GM21576 (cell line): Measurements from ENCODE around the gene ERFL.
"Not testable (repeated sequence)": the region's sequence is repeated elsewhere in the genome, so short reads cannot be mapped to it uniquely, and the experiment has no call there.

Experiments used
- ATAC-seq: cut with Tn5 transposase; IDR thresholded peaks from one replicate; pipeline ENCODE4 v1.9.1; 2021; ENCODE audit warnings: mild to moderate bottlenecking, moderate library complexity; ENCODE audit not compliant: unreplicated experiment

ERFL gene

DNA sequence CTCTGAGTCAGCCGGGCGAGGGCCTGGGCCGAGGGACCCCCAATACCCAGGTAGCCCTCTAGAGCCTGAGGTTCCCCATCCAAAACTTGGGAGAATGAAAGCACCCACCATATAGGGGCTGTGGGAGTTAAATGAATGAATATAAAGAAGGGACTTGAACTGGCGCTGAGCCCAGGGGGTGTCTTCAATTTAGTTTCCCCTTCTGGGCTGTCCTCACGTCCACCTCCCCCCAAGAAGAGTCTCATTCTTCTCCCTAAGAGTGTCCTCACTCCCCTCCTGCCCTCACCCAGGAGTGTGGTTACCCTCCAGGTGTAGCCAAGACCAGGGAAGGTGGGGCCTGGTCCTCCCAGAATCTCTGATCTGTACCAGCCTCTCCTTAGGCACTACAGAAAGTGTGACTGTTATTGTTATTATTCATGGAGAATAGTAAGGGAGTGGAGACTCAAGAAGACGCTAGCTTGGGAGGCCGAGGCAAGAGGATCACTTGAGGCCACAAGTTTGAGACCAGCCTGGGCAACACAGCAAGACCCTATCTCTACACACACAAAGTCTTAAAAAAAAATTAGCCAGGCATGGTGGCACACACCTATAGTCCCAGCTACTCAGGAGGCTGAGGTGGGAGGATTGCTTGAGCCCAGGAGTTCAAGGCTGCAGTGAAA is 48.5 kb downstream of the ERFL start:
- no peak for ATAC-seq

DNA sequence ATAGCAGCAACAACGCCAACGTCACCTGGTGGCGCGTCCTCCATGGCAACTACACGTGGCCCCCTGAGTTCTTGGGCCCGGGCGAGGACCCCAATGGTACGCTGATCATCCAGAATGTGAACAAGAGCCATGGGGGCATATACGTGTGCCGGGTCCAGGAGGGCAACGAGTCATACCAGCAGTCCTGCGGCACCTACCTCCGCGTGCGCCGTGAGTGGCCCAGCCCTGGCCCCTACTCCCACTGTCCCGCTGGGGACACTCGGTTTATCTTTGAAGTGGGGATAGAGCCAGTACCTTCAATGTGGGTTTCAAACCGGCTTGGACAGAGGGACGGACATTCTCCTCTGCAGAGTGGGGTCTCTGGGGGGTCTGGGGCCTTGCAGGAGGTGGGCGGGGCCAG is 49.2 kb downstream of the ERFL start:
- ATAC-seq: no peak

DNA sequence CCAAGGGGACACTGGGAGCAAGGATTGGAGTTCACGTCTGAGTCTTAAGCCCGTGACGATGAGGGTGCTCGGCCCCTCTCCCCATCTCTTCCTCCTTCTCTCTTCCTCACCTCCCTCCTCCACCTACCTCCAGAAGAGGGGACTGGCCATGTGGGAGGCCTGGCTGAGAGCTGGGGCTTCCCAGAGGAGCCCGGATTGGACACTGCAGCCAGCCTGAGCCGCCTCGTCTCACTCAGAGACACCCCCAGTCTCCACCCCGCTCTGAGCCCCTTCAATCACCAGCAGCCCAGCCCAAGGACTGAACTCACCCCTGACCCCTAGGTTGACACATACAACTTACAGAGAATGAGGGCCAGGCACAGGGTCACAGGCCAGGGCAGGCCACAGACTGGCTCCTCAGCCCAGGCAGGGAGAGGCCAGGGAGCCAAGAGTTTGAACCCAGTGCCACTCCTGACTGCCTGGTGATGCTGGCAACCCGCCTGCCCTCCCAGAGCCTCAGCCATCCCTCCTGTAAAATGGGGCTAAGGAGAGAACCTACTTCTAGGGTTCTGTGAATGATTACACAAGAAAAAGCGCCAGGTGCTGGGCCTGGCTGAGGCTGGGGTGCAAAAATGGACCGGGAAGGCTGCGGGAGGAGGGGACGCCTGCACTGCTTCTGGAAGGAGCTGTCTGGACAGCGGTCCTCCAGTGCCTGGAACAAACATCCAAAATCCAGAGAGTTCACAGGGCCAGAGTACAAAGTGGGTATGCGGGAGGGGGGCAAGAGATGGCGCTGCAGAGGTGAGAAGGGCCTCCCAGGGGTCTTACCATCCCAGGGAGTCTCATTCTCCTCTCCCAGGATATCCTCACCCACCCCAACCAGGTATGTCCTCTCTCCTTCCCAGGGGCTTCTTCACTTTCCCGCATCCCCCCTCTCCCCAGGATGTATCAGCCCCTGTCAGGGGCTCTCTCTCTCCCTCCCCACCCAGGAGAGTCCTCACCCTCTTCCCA is 50.0 kb downstream of the ERFL start:
- no peak for ATAC-seq

DNA sequence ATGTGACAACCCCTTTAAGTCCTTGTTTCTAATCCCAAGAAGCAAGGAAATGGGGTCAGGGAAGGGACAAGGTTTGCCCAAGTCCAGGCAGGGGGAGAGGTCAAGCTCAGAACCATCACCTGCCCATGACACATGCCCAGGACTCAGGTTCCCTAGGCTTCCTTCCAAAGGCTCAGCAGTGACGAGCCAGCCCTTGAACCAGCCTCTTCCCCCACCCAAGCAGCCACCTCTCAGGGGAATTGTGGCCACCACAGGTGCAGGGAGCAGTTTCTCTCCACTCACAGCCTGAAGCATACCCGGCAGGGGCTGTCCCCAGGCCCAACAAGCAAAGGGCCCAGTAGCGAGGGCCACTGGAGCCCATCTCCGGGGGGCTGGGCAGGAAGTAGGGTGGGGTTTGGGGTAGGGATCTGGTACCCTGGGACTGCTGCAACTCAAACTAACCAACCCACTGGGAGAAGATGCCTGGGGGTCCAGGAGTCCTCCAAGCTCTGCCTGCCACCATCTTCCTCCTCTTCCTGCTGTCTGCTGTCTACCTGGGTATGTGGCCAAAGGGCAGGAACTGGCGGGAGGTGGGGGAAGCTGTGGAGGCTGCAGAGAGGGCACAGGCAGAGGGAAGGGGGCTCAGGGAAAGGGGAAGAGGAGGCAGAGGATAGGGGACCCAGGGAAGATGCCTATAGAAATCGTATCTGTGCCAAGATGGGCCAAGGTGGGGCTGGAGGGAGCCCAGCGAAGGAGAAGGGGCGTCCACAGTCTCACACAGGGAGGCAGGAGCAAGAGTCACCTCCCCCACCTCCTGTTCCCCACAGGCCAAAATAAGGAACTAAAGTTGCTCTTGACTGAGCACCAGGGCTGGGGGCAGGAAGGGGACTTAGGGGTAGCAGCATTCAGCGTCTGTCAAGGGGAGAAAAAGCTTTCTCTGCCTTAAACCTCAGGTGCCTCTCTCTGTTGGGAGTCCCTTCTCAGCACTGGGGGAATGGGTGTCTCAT is 51.1 kb downstream of the ERFL start, which contains the start of gene CD79A:
TSS of gene CD79A (plus strand) at position 433 of the 986 bp plus-strand sequence. CDS start at position 459, 26 bp downstream.
- ATAC-seq: peak; percentile 57

DNA sequence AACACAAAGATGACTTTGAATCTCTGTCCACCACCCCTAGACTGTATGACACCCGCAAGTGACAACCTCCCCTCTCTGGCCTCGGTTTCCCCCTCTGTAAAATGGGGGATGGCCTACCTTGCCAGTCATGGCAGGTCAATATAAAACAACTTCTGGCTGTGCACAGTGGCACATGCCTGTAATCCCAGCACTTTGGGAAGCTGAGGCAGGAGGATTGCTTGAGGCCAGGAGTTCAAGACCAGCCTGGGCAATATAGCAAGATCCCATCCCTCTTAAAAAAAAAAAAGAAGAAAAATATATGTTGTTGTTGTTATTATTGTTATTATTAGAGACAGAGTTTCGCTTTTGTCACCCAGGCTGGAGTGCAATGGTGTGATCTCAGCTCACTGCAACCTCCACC is 52.3 kb downstream of the ERFL start:
- ATAC-seq: not testable (repeated sequence)

DNA sequence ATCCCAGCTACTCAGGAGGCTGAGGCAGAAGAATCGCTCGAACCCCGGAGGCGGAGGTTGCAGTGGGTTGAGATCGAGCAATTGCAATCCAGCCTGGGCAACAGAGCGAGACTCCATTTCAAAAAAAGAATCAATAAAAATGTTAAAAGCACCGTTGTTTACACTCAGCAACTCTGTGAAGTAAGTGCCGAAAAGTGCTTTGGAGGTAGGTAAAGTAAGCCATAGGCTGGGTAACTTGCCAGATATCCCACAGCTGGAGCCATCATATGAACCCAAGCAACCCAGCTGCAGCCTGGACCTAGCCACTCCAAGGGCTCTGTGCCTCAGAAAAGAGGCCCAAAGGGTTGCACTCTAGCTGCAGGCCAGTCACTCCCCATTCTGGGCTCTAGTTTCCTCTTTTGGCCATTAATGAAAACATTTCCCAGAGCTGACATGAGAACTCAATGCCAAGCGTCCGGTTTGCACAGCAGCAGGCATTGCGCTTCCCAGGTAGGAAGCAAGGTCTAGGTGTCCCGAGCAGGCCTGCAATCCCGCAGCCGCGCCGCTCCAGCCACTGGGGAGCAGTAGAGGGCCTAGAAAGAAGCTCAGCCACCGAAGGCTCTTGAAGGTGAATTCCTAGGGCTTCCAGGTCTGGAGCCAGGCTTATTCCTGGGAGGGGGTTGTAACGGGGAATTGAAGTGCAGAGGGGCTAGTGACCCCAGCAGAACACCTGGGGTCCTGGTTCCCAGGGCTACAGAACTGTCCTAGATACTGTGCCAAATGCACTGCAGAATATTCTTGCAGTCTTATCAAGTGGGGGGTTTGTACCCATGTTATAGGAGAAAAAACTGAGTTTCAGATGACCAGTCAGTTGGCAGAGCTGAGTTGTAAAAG is 55.2 kb downstream of the ERFL start:
- no peak for ATAC-seq

DNA sequence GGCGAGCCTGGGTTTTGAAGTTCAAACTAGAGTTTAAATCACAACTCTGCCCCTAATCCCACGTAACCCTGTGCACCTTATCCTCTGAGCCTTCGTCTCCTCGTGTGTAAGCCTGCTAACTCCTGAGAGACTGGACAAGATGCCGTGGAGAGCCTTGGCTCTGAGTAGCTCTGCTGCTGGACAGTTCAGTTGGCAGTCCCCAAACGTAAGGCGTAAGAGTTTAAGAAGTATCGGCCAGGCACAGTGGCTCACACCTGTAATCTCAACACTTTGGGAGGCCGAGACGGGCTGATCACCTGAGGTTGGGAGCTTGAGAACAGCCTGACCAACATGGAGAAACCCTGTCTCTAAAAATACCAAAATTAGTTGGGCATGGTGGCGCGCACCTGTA is 55.9 kb downstream of the ERFL start:
- no peak for ATAC-seq

DNA sequence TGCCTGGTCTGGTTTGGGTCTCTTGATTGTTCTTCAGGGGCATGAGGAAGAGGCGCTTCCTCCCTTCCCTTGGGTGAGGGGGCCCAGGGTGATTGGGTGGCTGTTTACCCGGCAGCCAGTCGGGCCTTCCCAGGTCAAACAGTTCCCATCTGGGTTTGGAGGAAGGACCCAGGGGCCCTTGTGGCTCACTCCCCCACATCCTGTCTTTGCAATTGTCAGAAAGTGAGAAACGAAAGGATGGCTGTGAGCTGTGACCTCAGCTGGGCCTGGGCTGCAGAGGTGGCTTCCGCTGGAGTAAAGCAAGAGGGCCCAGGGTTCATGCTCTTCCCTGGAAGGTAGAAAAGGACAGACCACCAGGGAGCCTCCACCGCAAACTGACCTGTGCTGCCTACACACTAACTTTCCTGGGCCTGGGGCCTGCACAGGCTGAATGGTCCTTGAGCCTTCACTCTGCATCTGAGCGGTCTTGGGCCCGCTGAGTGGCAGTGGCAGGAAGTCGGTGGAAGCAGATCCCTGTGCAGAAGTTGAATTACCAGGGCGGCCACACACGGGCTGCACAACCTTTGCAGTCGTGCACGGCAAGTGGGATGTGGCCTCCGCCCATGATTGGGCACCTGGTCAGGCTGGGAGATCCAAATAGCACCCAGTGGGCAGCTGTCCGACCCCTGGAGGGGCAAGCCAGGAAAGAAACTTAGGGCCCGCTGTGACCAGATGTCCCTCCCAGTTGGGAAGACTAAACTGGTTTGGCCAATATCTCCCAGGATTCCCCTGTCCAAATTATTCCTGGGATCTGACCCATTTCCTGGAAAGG is 56.5 kb downstream of the ERFL start:
- ATAC-seq: no peak

DNA sequence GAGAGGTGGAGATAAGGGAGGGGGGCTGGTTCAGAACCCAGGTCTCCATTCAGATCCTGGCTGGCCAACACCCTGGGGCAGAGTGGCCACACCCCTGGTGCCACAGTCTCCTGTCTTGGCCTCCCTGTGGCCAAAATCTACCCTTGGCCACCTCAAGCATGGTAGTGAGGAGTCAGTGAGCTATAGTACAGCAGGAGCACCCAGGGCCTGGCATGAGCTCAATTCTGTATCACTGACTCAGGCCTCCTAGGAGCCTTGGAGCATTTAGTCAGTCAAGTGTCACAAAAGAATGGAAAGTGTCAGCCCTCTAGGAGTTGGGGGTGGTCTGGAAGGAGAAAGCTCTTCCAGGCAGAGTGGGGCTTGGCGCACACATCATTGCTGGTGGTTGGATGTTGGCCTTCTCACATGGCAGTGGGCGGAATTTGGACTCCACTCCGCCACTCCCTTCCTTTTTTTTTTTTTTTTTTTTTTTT is 57.8 kb downstream of the ERFL start:
- ATAC-seq: no peak

DNA sequence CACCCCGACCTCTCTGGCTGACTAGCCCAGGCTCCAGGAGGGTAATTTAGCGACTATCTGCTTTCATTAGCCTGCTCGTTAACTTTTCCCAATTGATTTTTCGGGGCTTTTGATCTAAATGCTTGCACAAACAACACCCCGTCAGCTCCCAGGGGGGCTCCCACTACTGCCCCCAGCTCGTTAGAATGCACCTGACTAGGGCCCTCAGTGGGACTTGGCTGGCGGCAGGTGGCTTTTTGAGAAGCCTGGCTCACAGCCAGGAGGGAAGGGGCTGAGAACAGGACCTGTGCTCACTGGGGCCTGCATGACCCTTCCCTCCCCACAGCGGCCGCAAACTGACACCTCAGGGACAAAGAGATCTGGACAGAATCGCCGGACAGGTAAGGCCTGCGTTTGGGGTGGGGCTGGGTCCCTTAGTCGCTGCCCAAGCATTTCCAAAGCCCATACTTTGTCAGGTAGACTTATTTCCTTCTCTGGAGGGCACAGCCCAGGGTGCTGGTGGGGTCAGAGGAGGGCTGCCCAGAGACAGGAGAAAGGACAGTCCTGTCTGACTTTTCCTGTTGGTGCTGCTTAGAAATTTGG is 58.8 kb downstream of the ERFL start:
- no peak for ATAC-seq

DNA sequence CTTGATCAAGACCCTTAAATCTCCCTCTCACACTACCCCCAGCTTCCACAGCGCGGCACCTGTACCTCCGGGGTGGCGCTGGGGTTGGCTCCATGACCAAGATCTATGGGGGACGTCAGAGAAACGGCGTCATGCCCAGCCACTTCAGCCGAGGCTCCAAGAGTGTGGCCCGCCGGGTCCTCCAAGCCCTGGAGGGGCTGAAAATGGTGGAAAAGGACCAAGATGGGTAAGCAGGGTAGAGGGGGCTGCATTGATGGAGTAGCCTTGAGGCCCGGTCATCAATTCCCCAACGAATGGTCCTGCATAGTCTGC is 59.3 kb downstream of the ERFL start:
- ATAC-seq: no peak

DNA sequence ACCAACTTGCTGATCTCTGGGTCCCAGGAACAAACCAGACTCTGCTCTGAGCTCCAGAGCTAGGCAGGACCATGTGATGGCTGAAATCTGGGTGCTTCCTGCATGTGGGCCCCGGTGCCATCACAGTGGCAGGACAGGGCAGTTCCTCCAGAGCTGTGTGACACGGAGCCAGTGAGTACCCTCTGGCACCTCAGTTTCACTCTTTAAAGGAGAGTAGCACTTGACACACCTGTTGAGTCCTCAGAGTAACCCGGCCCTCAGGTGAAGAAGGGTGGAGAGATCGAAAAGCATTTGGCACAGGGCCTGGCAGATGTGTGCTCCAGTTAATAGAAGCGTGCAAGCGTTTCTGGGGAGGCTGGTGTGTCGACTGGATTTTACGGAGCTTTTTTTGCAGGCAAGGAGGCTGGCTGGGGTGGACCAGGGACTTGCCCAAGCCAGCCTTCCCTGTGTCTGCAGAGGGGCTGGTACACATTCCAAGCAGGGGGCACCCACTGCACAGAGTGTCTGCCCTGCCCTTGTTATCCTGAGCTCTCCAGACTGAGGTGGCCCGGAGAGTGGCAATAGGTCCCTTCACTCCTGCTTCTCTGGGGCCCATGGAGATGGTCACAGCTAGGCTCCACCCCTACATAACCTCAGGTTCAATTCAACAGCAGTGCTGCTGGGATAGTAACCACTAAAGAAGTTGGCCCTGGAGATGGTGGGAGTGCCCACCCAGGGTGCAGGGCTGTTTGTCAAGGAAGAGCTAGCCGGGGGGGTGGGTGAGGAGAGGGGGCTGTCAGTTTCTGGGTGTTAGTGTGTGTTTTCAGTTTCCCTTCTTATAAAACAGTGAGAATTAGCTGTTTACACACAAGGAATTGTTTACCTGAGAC is 59.9 kb downstream of the ERFL start:
- ATAC-seq: no peak

DNA sequence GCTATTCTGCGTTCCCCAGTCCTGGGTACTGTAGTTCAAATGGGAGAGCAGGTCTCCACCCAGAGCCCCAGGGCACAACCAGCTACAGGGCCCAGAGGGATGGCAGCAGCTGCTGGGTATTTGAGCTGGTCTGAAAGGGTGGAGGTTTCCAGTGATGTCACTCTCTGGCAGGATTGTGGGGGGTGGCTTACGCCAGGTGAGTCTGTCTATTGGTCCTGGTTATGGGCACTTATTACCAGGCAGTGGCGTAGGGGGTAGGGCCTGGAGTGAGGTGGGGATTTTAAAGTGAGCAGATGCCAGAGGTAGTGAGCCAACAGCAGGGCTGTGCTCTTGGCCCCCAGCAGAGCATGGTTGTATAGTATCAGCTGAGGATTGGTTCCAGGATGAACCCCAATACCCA is 62.0 kb downstream of the ERFL start:
- ATAC-seq: no peak

DNA sequence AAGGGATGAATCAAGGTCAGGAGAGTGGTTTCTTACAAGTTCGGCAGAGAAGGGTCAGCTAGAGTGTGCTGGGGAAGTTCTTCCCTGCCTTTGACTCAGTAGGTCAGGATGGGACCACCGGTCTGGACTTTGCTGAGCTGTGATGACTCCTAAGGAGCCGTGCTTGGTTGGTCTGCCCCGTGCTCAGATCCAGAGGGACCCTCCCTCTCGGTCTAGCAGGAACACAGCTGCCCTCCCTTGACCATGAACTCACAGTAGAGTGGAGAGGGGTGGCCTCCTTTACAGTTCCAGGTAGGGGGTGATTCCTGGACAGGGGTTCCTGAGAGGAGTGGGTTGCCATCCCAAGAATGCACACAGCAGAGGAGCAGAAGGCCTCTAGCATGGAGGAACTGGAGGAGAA is 63.9 kb downstream of the ERFL start:
- ATAC-seq: no peak

DNA sequence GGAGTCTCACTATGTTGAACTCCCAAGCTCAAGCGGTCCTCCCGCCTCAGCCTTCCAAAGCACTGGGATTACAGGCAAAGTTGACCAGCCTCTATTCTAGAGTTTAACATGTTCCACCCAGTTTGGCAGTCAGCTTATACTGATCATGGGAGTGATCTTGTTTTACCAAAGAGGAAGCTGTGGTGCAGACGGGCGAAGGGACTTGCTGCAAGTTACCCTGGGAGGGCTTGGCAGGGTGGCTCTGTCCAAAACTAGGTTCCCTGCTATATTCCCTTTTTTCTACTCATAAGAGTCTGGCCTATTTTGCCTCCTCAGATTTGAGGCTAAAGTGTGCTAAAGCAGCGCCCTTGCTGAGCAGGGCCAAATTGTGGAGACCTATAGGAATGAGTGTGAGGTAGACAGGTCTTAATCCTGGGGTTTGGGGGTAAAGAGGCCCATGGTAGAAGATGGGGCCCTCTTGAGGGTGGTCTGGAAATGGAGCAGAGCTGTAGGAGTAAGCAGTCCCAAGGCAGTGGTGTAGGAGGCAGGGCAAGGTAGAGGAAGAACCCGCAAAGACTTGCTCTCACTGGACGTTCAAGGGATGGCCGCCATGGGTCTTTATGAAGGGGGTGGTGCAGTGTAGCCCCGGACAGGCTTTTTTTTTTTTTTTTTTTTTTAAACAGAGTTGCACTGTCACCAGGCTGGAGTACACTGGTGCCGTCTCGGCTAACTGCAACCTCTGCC is 64.9 kb downstream of the ERFL start:
- no peak for ATAC-seq

DNA sequence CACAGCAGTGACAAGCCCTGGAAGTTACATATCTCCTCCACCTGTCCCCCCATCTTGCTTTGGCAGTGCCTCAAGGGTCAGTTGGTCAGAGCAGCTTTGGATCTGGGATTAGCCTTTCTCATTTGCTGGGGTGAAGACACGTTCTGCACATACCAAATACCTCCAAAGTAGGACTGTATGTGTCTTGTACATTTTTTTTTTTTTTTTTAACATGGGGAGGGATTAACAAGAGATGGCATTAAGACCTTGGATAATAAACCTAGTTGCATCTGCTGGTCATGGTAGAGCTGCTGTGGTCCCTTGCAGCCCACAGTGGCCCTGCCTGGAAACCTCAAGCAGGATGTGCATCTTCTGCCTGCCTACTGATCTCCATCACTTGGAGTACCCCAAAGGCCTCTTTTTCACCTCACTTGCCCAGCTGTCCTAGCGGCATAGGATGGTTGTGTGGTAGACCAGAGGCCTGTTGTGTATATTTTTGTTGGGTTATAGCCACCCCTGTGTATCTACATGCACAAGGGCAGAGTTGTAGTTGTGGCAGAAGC is 65.7 kb downstream of the ERFL start:
- ATAC-seq: no peak

DNA sequence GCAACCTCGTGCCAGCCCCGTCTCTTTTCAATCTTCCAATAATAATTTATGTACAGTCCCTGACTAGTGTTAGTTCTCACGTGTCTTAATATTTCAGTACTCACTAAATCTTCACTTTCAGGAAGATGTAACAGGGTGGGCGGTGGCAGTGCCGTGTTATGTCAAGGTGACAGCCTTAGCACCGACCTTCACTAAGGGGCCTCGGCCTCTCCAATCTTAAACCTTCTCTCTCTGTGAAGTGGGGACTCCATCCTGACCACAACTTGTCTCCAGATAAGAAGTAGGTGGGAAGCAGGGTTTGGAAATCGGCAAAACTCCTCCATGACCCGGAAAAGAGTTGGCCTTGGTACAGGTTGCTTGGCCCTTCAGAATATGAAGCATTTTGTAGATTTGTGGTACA is 66.4 kb downstream of the ERFL start:
- no peak for ATAC-seq
